NCI-H1436 treated with DMSO at 0.1 percent for 48 hours (cell line): Measurements from ENCODE around the gene PLA2G7.
"Not testable (repeated sequence)": the region's sequence is repeated elsewhere in the genome, so short reads cannot be mapped to it uniquely, and the experiment has no call there.

ENCODE experiments used
- DNase-seq: peaks from one replicate; lab custom pipeline; 2025; lab: John Stamatoyannopoulos, UW

Gene PLA2G7

GRCh38 chr6:46748940-46749503, 13.8 kb upstream of the PLA2G7 start:
- no peak for DNase-seq

- no peak for DNase-seq
Observed at GRCh38 chr6:46746696-46747095, 11.5 kb upstream of the PLA2G7 start, which contains the start of gene ANKRD66. TSS of gene ANKRD66 (plus strand) at chr6:46746933. CDS start at chr6:46751949, 5,016 bp downstream.

- no peak for DNase-seq
Observed at GRCh38 chr6:46745973-46746372, 10.8 kb upstream of the PLA2G7 start.

GRCh38 chr6:46744159-46744725, 9.1 kb upstream of the PLA2G7 start:
- not testable (repeated sequence) for DNase-seq

DNA sequence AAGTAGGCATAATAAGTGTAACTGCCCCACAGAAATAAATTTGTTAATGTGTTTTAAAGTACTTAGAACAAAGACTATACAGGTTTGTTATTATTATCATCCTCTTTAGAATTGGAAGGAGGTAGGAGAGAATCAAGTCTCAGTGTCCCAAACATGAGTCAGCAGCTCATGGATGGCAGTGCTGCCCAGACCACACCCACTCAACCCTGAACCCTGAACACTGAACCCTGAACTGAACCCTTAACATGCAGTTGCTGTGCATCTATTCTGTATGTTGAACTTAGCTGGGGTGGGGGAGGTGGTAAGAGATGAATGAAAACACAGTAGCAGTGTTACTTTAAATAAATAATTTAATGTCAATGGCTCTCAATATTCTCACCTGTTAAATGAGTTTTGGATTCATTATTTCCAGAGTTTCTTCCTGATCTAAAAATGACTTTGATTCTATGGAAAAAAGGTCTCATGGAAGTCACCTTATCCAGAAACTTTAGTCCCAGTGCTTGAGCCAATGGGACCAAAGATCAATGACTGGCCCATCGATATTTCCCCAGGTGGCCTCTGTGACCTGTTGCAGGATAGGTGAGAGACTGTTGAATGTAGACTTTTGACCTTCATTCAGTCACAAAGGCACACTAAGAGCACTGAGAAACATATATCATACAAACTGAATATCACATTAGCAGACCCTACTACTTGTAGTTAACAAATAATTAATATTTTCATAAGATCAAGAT, 8.4 kb upstream of the PLA2G7 start:
- DNase-seq, result no peak

GRCh38 chr6:46741910-46742309, 6.7 kb upstream of the PLA2G7 start:
- DNase-seq, result no peak

GRCh38 chr6:46741482-46741881, 6.3 kb upstream of the PLA2G7 start:
- DNase-seq, result no peak

DNA sequence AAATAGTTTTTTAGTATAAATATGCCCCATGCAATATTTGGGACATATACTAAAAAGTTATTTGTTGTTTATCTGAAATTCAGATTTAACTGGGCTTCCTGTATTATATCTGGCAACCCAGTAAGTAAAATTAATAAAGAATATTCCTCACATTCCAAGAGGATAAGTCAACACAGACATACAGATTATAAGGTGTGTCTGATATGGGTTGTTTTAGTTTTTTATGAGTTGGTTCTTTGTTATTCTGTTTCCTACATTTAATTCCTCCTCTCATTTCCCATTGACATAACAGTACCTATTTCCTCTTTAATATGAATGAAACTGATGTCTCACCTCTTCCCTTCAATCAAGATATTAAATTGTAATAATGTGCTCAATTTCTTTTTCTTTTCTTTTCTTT, 1.7 kb upstream of the PLA2G7 start:
- no peak for DNase-seq

DNA sequence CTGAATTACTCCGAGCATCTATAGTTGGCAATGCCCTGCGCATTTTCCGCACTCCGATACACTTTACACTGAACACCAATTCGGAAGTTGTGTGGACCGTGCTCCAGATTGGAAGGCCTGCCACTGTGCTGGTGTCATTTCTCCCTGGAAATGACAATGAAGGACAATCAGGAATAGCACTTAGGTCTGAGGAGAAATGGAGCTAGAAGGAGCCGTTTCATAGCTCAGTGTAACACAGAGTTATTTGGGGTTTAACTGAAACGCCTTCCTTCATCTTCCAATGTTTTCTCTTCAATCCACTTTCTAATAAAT, 501 bp upstream of the PLA2G7 start:
- DNase-seq, result no peak

DNA sequence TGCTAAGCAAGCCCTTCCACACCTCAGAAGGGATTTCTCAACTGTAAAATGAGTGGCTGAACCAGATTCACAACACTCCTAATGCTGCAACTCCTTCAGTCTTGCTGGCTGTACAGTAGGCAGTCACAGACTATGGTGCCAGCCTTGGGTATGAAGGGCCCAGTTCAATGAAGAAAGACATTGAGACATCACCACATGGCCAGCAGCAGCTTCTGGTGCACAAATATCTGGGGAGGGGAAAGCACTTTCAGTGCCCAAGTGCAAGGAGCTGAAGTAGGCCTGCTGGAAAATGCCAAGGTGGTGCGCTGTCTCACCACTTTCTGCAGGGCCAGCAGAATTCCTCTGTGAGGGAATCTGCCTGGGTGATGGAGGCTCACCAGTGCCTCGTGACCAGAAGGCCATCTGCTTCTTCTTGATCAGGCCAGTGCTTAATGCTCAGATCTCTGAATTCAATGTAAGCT, 1.8 kb downstream of the PLA2G7 start:
- DNase-seq, result no peak

DNA sequence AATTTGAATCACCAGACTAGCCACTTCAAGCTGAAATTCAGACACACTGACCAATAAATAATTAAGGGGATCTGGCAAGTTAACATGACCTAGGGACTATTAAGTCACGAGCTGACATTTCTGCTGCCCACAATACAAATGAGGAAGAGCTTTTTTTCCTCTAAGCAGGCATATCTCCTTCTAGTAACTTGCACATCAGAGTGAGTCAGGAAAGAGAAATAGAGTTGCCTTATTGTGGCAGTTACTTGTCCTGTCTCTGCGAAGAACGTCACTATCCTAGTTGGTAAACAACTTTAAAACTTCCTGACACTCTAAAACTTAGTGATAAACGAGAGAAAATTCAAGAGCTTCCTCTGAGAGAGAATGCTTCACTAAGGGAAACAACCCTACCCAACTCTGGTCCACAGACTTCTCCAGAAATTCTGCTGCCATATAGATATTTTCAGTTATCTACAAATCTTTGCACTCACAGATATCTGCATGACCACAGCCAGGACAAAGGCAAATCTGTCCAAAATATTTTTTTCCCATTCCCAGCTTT, 4.2 kb downstream of the PLA2G7 start:
- DNase-seq, result no peak

GRCh38 chr6:46729787-46730326, 5.3 kb downstream of the PLA2G7 start:
- no peak for DNase-seq

DNA sequence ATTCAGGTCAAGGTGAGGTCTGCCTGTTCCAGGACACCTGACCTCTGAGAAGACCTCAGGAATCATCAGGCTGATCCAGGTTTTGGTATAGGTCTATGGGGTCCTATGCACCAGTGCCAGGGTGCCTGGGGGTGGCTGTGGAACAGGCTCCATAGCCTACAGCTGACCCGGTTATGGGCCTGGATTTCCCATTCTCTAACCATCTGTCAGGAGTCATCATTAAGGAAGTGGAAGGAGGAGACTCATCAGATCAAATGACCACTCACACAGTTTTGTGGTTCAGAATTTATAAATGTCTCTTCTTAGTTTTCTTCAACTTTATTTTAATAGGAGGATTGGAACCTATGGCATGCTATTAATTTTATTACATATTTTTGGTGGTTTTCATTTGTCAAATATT, 14.8 kb downstream of the PLA2G7 start:
- no peak for DNase-seq

DNA sequence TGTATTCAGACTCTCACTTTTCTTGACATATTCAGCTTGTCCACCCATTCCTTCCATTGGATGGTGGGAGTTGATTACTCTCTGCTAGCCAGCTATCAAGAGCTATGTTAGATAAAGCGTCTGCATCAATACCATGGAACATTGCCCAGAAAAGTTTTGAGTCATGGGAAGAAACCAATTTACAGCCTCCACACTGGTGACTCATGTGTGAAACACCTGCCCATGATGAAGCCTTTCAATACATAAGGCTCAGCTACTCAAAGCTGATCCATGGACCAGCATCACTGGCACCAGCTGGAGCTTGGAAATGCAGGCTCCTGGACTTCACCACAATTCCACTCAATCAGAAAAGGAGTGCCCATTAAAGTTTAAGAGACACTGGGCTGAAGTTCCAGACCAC, 16.1 kb downstream of the PLA2G7 start:
- DNase-seq, result no peak

GRCh38 chr6:46715141-46715540, 20.0 kb downstream of the PLA2G7 start:
- DNase-seq, result no peak

DNA sequence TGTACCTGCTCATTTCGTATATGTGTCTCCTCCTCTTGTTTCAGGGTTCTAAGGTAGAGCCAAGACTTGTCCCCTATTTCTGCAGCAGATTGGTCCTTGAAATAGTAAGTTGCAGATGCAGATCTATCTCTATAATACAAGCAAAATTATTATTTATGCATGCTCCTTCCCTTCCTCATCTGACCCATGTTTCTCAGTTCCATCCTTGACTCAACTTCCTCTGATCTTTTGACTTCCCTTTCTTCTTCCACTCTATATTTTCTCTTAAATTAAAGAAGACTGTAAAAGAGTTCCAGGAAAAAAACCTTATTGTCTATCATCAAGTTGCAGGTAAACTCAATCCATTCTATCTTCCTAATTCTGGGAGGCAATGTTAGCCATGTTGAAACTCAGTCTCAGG, 23.7 kb downstream of the PLA2G7 start:
- no peak for DNase-seq

GRCh38 chr6:46706464-46706863, 28.7 kb downstream of the PLA2G7 start:
- DNase-seq, result no peak

- DNase-seq, result no peak
Observed at GRCh38 chr6:46704562-46704961, 30.6 kb downstream of the PLA2G7 start.

DNA sequence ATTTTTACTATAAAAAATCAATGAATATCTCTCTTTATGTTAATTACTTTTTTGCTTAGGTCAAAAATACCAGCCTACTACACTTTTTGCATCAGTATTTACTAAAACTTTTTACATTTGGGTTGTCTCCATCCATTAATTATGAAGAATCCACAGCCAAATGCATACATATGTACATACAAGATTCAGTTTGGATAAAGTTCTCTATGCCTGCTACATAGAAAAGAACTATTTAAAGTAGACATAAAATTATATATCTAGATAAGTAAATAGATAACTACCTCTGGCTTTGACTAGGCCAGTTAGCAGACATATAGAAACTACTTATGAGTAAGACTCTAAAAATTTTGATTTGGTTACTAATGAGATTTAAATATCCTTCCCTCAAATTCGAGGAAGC, 35.2 kb downstream of the PLA2G7 start:
- no peak for DNase-seq

DNA sequence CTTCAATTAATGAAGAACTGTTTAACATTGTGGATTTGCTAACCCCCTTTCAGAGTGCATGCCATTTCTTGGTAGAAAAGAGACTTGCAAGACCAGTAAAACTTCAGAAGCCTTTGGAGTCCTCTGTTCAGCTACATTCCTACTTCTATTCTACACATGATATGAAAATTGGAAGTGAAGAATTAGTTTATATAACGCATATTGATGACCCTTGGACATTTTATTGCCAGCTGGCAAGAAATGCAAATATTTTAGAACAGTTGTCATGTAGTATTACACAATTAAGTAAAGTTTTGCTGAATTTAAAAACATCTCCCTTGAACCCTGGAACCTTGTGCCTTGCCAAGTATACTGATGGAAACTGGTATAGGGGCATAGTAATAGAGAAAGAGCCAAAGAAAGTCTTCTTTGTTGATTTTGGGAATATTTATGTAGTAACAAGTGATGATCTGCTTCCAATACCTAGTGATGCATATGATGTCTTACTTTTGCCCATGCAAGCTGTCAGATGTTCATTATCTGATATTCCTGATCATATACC, 44.2 kb downstream of the PLA2G7 start:
- no peak for DNase-seq

- DNase-seq, result no peak
Observed at GRCh38 chr6:46690141-46690755, 44.9 kb downstream of the PLA2G7 start.

DNA sequence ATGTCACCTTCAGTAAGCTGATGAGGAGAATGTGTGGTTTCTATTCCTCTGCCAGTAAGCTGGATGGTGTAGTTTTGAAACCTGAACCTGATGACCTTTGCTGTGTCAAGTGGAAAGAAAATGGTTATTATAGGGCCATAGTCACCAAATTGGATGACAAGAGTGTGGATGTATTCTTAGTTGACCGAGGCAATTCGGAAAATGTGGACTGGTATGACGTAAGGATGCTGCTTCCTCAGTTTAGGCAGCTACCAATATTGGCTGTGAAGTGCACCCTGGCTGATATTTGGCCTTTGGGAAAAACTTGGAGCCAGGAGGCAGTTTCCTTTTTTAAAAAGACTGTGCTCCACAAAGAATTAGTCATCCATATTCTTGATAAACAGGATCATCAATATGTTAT, 45.5 kb downstream of the PLA2G7 start:
- DNase-seq, result no peak
